Gastrocnemius medialis (tissue), 4 donors: ENCODE data around the gene EN2.

Experiments used
- POLR2A ChIP-seq, 2 donors: fragments of 450-650 bp; IDR thresholded peaks; one replicate each; pipeline ENCODE4 v1.6.1; 2017; ENCODE audit warnings: antibody characterized with exemption in 2 of 2, mild to moderate bottlenecking in 2 of 2, moderate library complexity in 2 of 2
- TF ChIP-seq, protein P1 (sequence below), 5 experiments: fragments of 450-650 bp in 3 of 5; fragments of 200-600 bp in 2 of 5; sonication (generic) in 2 of 5; IDR thresholded peaks in 4 of 5; conservative IDR thresholded peaks in 1 of 5; 1 replicate in 4 of 5; 2 replicates in 1 of 5; pipeline ENCODE4 v1.5.1; 2016 to 2019; ENCODE audit warnings: antibody characterized with exemption in 5 of 5, mild to moderate bottlenecking in 3 of 5, moderate library complexity in 3 of 5

DNA sequence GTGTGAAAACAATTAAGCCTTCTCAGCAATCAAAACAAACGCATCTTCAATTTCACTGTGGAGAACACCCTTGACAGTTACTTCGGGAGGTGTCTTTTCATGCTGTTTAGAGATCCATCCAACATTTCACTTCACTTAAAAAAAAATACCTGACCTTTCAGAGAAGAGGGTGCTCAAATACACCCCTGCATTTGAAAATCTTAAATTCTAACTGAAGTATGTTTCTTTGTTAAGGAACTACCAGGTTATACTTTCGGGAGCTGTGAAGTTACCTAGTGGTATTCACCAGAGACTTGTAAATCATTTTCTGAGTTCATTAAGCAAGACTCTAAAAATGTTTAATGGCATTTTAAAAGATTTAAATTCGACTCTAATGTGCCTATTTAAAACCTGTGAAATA lies 49.6 kb downstream of the EN2 start:
- no peak for TF ChIP-seq POLR2A (IDR thresholded peaks at IDR 0.05)
- TF ChIP-seq, protein P1, sequence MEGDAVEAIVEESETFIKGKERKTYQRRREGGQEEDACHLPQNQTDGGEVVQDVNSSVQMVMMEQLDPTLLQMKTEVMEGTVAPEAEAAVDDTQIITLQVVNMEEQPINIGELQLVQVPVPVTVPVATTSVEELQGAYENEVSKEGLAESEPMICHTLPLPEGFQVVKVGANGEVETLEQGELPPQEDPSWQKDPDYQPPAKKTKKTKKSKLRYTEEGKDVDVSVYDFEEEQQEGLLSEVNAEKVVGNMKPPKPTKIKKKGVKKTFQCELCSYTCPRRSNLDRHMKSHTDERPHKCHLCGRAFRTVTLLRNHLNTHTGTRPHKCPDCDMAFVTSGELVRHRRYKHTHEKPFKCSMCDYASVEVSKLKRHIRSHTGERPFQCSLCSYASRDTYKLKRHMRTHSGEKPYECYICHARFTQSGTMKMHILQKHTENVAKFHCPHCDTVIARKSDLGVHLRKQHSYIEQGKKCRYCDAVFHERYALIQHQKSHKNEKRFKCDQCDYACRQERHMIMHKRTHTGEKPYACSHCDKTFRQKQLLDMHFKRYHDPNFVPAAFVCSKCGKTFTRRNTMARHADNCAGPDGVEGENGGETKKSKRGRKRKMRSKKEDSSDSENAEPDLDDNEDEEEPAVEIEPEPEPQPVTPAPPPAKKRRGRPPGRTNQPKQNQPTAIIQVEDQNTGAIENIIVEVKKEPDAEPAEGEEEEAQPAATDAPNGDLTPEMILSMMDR (IDR thresholded peaks at IDR 0.05 in 4 of 5, conservative IDR thresholded peaks at IDR 0.05 in 1 of 5), result no peak
